ENCODE results near the gene C16orf74. TPM values are rescaled to one million over a fixed set of nuclear protein-coding genes. Genes with fewer than 3 reads are reported as not detected.
A peak's percentile ranks its signal among the peaks of the same experiment; 100 is the strongest.

C16orf74 gene
- polyA plus RNA-seq, 1 experiment: 3.2 TPM

DNA sequence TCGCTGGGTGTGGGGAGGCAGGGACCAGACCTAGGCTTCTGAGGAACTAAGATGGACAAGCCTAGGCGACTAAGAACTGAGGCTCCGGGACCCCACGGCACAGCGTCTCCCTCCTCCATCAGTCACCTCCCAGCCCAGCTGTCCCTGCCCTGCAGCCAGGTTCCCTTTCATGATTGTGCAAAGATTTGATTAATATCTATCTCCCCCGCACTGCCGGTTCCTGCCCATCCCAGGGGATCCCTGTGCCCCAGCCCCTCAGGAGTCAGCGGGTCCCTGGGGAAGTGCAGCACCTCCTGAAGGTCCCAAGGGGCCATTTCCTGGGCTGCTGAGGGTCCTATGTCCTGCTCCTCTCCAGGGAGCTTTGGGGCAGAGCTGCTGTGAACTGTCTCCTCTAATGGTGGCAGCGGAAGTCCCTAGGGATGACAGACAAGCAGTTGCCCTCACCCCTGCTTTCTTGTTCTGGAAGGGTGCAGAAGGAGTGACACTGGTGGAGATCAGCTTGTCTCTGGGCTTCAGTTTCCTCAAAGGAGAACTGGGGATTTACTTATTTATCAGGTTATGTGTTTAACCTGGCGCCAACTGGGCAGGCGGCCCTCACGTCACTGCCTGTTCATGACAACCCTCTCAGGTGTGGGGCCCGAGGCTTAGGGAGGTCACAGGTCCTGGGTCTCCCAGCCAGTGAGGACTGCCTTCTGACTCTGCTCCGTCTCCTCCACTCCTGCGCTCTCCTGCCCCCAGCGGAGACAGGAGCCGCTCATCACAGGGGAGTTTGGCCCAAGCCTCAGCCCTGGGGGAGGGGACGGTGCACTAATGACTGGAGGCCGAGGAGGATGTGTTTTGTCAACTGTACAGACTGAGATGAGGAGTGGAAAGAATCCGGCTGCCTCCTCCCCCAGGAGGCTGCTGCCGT, 1.9 kb upstream of the C16orf74 start:
- H3K9me3 ChIP-seq (ENCODE audit: control insufficient read depth, insufficient read depth, low read length): no peaks in the 10 kb centered on the region
- CTCF ChIA-PET: no interaction called here
- TF ChIP-seq, protein P1, sequence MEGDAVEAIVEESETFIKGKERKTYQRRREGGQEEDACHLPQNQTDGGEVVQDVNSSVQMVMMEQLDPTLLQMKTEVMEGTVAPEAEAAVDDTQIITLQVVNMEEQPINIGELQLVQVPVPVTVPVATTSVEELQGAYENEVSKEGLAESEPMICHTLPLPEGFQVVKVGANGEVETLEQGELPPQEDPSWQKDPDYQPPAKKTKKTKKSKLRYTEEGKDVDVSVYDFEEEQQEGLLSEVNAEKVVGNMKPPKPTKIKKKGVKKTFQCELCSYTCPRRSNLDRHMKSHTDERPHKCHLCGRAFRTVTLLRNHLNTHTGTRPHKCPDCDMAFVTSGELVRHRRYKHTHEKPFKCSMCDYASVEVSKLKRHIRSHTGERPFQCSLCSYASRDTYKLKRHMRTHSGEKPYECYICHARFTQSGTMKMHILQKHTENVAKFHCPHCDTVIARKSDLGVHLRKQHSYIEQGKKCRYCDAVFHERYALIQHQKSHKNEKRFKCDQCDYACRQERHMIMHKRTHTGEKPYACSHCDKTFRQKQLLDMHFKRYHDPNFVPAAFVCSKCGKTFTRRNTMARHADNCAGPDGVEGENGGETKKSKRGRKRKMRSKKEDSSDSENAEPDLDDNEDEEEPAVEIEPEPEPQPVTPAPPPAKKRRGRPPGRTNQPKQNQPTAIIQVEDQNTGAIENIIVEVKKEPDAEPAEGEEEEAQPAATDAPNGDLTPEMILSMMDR (IDR thresholded peaks at IDR 0.05; ENCODE audit: low read depth, low read length): peak; percentile 64
- DNase-seq (ENCODE audit: low read depth, low spot score): no peak
- no peak overlapping the region for H3K27ac ChIP-seq (ENCODE audit: low read depth, low read length)
- no peak overlapping the region for H3K4me3 ChIP-seq (ENCODE audit: low read depth, low read length)
- H3K27me3 ChIP-seq (ENCODE audit: control insufficient read depth, insufficient read depth, low read length): no peaks in the 10 kb centered on the region
- POLR2A ChIA-PET: no interaction called here

DNA sequence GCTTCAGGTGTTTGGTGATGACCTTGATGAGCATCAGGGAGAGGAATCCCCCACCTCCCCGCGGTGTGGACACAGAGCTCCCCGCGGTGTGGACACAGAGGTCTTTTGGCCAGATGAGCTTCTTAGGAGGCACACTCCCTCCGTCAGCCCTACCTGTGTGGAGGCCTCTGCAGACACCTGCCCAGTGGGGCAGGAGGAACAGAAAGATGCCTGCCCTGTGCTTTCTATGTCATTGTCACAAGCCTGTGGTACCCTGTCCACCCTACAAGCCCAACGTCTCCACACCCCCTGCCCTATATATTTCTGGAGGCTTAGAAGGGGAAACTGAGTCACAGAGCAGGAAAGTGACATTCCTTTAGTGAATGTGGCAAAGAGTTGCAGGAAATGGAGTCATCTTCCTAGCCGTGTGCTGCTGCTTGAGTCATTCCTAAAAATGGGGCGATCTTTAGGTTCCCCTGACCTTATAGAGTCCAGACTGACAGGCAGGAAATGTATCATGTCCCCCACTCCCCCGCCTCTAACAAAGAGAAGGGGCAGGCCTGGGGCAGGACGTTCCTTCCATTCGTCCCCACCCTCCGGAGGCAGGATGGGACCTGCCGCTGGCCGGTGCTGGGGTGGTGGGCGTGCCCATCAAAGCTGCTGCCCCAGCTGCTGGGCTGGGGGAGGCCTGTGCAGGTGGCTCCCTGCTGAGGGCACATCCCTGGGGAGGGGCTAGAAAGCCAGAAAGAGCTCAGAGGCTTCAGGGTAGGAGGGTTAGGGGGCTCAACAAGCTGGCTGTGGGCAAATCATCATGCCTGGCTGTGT, 1.0 kb upstream of the C16orf74 start:
- TF ChIP-seq, protein P1 (IDR thresholded peaks at IDR 0.05; ENCODE audit: low read depth, low read length): no peak
- ChIA-PET POLR2A (no interaction called here), CTCF (no interaction called here)
- H3K9me3 ChIP-seq (ENCODE audit: control insufficient read depth, insufficient read depth, low read length): no peaks in the 10 kb centered on the region
- H3K27ac ChIP-seq (ENCODE audit: low read depth, low read length): no peak overlapping the region
- H3K27me3 ChIP-seq (ENCODE audit: control insufficient read depth, insufficient read depth, low read length): no peaks in the 10 kb centered on the region
- H3K4me3 ChIP-seq (ENCODE audit: low read depth, low read length): no peak overlapping the region
- DNase-seq (ENCODE audit: low read depth, low spot score): no peak

DNA sequence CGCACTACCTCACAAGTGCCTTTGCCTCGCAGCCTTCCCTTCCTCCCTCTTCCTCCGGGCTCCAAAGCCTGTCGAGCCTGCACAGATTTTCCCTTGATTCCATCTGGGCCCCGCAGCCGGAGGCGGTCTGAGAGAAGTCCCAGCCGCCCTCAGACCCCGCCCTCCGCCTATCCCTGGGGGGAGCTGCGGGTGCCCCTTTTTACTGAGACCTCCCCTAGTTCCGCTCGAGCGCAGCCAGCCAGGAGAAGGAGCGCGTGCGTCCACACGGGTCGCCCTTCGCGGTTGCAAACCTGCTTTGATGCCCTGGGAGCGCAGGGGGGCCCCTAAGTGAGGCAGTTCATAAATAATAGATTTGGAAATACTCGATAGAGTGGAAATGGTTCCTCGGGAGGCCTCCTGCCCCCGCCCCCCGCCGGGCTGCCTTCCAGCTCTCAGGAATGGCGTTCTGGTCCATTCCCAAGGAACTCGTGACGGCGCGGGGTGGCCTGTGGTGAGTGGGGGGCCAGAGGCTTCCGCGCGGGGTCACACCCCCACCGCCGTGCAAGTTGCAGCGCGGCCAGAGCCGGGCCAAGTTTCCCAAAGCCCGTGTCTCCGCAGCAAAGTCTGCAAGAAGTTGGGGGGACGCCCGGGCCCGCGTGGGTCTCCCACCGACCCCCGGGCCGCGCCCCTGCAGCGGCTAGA, 610 bp downstream of the C16orf74 start:
- TF ChIP-seq, protein P1 (IDR thresholded peaks at IDR 0.05; ENCODE audit: low read depth, low read length): peak; percentile 17; the same call in 1 of the 2 replicates
- Histone ChIP-seq H3K4me3 (ENCODE audit: low read depth, low read length) (peak overlapping the region; percentile 63), H3K27ac (ENCODE audit: low read depth, low read length) (no peak overlapping the region), H3K9me3 (ENCODE audit: control insufficient read depth, insufficient read depth, low read length) (no peaks in the 10 kb centered on the region), H3K27me3 (ENCODE audit: control insufficient read depth, insufficient read depth, low read length) (no peaks in the 10 kb centered on the region)
- DNase-seq (ENCODE audit: low read depth, low spot score): no peak
- POLR2A ChIA-PET: no interaction called here
- CTCF ChIA-PET: interaction anchor here (2.3 kb wide), 1 partner anchor 33 kb away, joined by 6 read pairs; no protein-coding TSS in a partner anchor

DNA sequence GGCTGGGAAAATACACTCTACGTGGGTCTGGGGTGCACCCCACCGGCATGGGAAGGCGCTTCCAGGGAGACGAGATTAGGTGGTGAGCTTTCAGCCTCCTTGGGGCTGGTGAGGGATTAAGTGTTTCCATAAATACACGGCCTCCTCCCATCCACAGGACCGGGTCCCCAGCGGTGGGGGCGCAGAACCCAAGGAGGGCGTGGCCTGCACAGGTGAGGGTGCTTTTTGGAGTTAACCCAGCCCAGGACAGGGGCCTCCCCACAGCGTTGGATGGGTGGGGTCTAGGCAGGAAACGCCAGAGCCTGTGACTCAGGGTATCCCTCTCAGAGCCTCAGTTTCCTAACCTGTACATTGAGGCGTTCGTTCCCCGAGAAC, 1.1 kb downstream of the C16orf74 start:
- Histone ChIP-seq H3K9me3 (ENCODE audit: control insufficient read depth, insufficient read depth, low read length) (no peaks in the 10 kb centered on the region), H3K27ac (ENCODE audit: low read depth, low read length) (no peak overlapping the region), H3K4me3 (ENCODE audit: low read depth, low read length) (peak overlapping the region; percentile 63), H3K27me3 (ENCODE audit: control insufficient read depth, insufficient read depth, low read length) (no peaks in the 10 kb centered on the region)
- POLR2A ChIA-PET: no interaction called here
- no peak for DNase-seq (ENCODE audit: low read depth, low spot score)
- CTCF ChIA-PET: interaction anchor here (1.2 to 2.3 kb wide), 2 partner anchors 11 to 32 kb away, joined by 3 to 6 read pairs; no protein-coding TSS in a partner anchor
- TF ChIP-seq, protein P1 (IDR thresholded peaks at IDR 0.05; ENCODE audit: low read depth, low read length): no peak
